Gastroesophageal sphincter (tissue), 4 donors: ENCODE results near the gene SLC26A6. TPM values are rescaled to one million over a fixed set of nuclear protein-coding genes. Genes with fewer than 3 reads are reported as not detected.

Source experiments
- ATAC-seq: fragments of 150-250 bp; one replicate; pipeline ENCODE4 v1.9.1; 2016; ENCODE audit warnings: mild to moderate bottlenecking, moderate library complexity
- H3K27ac ChIP-seq, 4 donors: fragments of 200-600 bp; sonication (generic) in 3 of 4; 1 replicate in 3 of 4; 2 replicates in 1 of 4; pipeline ENCODE4 v1.5.1; 2016 to 2019
- H3K27me3 ChIP-seq: fragments of 200-600 bp; sonication (generic); one replicate; pipeline ENCODE4 v1.5.1; 2019
- H3K36me3 ChIP-seq, 2 donors: fragments of 200-600 bp; sonication (generic); one replicate each; pipeline ENCODE4 v1.5.1; 2019; ENCODE audit warnings: control low read depth in 1 of 2
- H3K4me1 ChIP-seq, 3 donors: fragments of 200-600 bp; sonication (generic); 1 replicate in 2 of 3; 2 replicates in 1 of 3; pipeline ENCODE4 v1.5.1; 2016 to 2019; ENCODE audit warnings: control low read depth in 2 of 3
- H3K4me3 ChIP-seq, 2 donors: fragments of 200-600 bp; sonication (generic); one replicate each; pipeline ENCODE4 v1.5.1; 2019; ENCODE audit warnings: mild to moderate bottlenecking in 1 of 2, moderate library complexity in 1 of 2
- H3K9me3 ChIP-seq, 3 donors: fragments of 200-600 bp; sonication (generic); one replicate each; pipeline ENCODE4 v1.5.1; 2017 to 2019; ENCODE audit warnings: control low read depth in 2 of 3
- CTCF ChIP-seq, 4 experiments: fragments of 200-600 bp in 2 of 4; fragments of 450-650 bp in 2 of 4; sonication (generic) in 1 of 4; IDR thresholded peaks; one replicate each; pipeline ENCODE4 v1.5.1; 2017 to 2019; ENCODE audit warnings: antibody characterized with exemption in 4 of 4, mild to moderate bottlenecking in 2 of 4, moderate library complexity in 2 of 4
- EP300 ChIP-seq: sonication (generic); formaldehyde crosslinking; IDR thresholded peaks from one replicate; pipeline ENCODE4 v1.6.1; 2017; ENCODE audit warnings: antibody characterized with exemption, mild to moderate bottlenecking
- POLR2A ChIP-seq, 2 donors: fragments of 450-650 bp; IDR thresholded peaks; one replicate each; pipeline ENCODE4 v1.6.1; 2017; ENCODE audit warnings: antibody characterized with exemption in 2 of 2, mild to moderate bottlenecking in 2 of 2, moderate library complexity in 1 of 2
- POLR2AphosphoS5 ChIP-seq: sonication (generic); formaldehyde crosslinking; IDR thresholded peaks from one replicate; pipeline ENCODE4 v1.6.1; 2017; ENCODE audit warnings: antibody characterized with exemption
- WGBS, 2 donors: methylation state at CpG; one replicate each; pipeline ENCODE4 v1.1.5; 2018; ENCODE audit warnings: low coverage in 1 of 2; 5-methylcytosine and 5-hydroxymethylcytosine counted together
- total RNA-seq, 4 donors: library from RNA; depleted of rRNA; stranded (reverse); fragments of >200 nt; gene quantifications; one replicate each; pipeline ENCODE4 v1.1.0, GENCODE V29; 2016

Gene SLC26A6
- total RNA-seq, 4 donors from 2014 or later, result 7.4 to 21.8 (median 10.7) TPM

- H3K9me3 ChIP-seq, result no peaks in the 10 kb centered on the region
- peak overlapping the region; percentile 44 to 93 (median 88) for H3K27ac ChIP-seq
- H3K4me3 ChIP-seq, result peak overlapping the region; percentile 80 to 93
- no peaks in the 10 kb centered on the region for H3K27me3 ChIP-seq
- 0% methylated on average over 5 of the region's 30 CpGs; no CpG with 5 or more reads in 1 of the 2 donors for WGBS, 2 donors
- peak; percentile 36 for ATAC-seq
- H3K4me1 ChIP-seq, result peaks cover 0 to 25% (median 18%) of the 10 kb centered on the region in 3 donors
- TF ChIP-seq POLR2AphosphoS5 (no peak), CTCF (IDR thresholded peaks at IDR 0.05) (no peak), POLR2A (IDR thresholded peaks at IDR 0.05) (no peak), EP300 (no peak)
- H3K36me3 ChIP-seq, result peaks cover 0 to 37% of the 10 kb centered on the region in 2 donors
These were observed 520 bp downstream of the SLC26A6 start for GRCh38 chr3:48634661-48635221.

- Histone ChIP-seq H3K9me3 (no peaks in the 10 kb centered on the region), H3K36me3 (peaks cover 0 to 47% of the 10 kb centered on the region in 2 donors), H3K27me3 (no peaks in the 10 kb centered on the region), H3K4me1 (peaks cover 0 to 25% (median 18%) of the 10 kb centered on the region in 3 donors), H3K4me3 (no peak overlapping the region), H3K27ac (no peak overlapping the region)
- TF ChIP-seq POLR2AphosphoS5 (no peak), CTCF (IDR thresholded peaks at IDR 0.05) (no peak)
- no CpG with 5 or more reads among the region's 2 CpGs for WGBS, 2 donors
- ATAC-seq, result no peak
These were observed 1.5 kb downstream of the SLC26A6 start for GRCh38 chr3:48633743-48634142.

GRCh38 chr3:48633256-48633655 lies 2.0 kb downstream of the SLC26A6 start:
- Histone ChIP-seq H3K4me3 (no peak overlapping the region), H3K27me3 (no peaks in the 10 kb centered on the region), H3K36me3 (peaks cover 0 to 52% of the 10 kb centered on the region in 2 donors), H3K9me3 (no peaks in the 10 kb centered on the region), H3K27ac (no peak overlapping the region), H3K4me1 (peaks cover 0 to 25% (median 18%) of the 10 kb centered on the region in 3 donors)
- no CpG with 5 or more reads among the region's 15 CpGs for WGBS, 2 donors
- no peak for ATAC-seq
- TF ChIP-seq CTCF (IDR thresholded peaks at IDR 0.05), result no peak
- no peak for TF ChIP-seq POLR2AphosphoS5
- no peak for TF ChIP-seq EP300
- TF ChIP-seq POLR2A (IDR thresholded peaks at IDR 0.05), result no peak

- no peak overlapping the region for H3K27ac ChIP-seq
- peaks cover 0 to 66% of the 10 kb centered on the region in 2 donors for H3K36me3 ChIP-seq
- TF ChIP-seq EP300 (no peak), POLR2A (IDR thresholded peaks at IDR 0.05) (no peak), POLR2AphosphoS5 (no peak), CTCF (IDR thresholded peaks at IDR 0.05) (no peak)
- H3K4me3 ChIP-seq, result no peak overlapping the region
- WGBS, 2 donors, result 88% methylated on average over 9 to 14 of the region's 22 CpGs
- H3K9me3 ChIP-seq, result no peaks in the 10 kb centered on the region
- no peaks in the 10 kb centered on the region for H3K27me3 ChIP-seq
- ATAC-seq, result no peak
- peaks cover 0 to 25% (median 18%) of the 10 kb centered on the region in 3 donors for H3K4me1 ChIP-seq
These were observed 3.5 kb downstream of the SLC26A6 start for GRCh38 chr3:48631516-48632448.
